Activated CD4-positive, alpha-beta T cell treated with anti-CD3 and anti-CD28 coated beads, Interleukin-2, Interleukin-6, amounts not matched to agents 100 ng/mL and 50 ng/mL, durations not matched to agents 16 hours and 8 hours (primary cell): ENCODE data around the gene FOS.

Source experiments
- DNase-seq: peaks from one replicate; pipeline ENCODE4 v3.0.0-alpha.2; 2020

The FOS gene

DNA sequence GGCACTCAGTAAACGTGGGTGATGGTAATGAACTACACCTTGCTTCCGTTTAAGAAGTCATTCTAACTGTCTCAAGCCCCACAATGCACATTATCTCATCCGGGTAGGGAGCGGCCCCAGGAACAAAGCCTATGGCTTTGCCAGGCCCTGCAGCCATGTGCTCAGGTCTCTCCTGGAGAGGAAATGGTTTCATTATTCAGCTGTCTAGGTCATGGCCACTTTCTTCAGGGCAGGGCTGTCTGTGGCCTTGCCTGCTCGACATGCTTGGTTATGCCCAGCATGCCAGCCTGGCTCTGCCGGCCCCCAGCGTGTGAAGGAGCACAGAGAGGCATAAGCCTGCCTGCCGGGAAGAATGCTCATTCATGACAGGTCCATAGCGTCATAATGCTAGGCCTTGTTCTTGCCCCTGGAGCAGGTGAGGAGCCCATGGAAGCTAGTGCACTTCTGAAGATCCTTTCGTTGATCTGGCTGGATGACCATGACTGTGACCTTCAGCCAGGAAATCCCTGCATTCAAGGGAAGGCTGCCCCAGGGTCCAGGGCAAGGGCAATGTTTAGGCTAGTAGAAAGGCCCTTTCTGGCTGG lies 26.3 kb upstream of the FOS start:
- DNase-seq = no peak

- DNase-seq = no peak
These were observed 24.2 kb upstream of the FOS start for GRCh38 chr14:75254381-75254822.

- DNase-seq = no peak
These were observed 23.6 kb upstream of the FOS start for GRCh38 chr14:75254901-75255584.

DNA sequence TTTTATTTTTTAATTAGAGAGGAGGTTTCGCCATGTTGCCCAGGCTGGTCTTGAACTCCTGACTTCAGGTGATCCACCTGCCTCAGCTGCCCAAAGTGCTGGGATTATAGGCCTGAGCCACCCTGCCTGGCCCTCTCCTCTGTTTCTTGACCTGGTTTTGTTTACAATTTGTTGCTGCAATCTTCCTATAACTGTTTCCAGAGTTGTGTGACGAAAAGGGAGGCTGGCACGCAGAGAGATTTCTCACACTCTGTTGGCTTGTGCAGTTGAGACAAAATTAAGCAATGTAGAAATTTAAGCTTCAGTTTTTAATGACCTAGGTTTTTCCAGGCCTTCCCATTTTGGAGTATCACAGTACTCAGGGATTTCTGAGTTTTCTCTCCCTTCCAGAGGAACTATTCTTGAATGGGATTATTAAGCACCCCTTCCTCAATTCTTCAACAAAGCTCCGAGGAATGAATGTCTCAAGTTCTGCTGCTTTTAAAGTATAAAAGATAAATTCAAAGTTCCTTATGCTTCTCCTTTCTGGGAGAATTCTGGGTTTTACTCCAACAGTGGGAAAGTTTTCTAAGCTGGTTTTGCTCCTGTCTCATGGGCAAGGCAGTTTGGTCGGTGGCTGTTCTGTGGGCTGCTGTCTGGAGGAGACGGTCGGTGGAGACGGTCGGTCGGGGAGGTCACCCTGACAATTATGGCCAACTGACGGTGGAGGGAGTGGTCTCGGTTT lies 20.4 kb upstream of the FOS start:
- no peak for DNase-seq

GRCh38 chr14:75258803-75259509 lies 19.7 kb upstream of the FOS start:
- peak; percentile 98 for DNase-seq

DNA sequence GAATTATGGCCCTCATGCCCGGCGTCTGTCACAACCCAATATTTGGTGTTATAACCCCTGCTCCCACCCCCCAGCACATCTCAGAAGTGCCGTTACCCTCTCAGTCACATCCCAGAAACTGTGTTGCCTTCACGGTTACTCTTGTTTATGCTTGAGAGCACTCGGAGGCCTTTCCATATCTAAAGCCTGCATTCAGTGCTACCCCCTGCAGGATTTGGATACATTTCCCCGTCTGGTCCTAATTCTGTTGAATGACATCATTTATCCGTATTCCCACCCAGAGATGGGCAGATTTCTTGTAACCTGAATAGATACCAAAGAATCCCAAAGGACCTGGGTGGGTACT lies 19.1 kb upstream of the FOS start:
- no peak for DNase-seq

DNA sequence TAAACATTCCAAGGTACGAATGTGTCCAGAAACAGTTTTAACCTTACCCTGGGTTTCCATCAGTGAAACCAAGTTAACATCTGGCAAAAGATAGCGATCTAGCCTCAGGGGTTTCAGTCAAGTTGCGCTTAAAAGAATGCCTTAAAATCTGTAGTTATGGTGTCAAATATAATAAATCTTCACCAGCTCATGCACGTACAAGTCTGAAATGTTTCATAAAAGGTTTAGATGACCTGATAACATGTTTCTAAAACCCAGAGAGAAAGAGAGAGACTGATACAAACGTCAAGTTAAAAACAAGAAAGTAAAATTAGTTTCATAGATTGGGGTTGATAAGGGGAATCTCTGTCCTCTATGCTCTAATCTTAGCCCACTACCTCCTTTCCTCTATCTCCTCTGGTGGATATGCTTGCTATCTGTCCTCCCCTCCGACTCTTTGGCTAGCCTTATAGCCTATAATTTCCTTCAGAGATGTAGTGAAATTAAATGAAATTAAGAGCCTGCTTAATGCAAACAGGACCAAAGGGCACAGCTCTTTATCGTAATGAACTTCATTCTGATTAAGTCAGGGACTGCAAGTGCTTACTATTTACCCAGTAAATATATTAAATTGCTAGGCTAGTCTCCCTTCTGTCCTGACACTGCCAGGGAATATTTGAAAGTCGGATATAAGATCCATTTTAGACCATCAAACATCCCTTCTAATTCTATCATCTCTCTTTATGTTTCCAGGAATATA lies 18.4 kb upstream of the FOS start:
- no peak for DNase-seq

DNA sequence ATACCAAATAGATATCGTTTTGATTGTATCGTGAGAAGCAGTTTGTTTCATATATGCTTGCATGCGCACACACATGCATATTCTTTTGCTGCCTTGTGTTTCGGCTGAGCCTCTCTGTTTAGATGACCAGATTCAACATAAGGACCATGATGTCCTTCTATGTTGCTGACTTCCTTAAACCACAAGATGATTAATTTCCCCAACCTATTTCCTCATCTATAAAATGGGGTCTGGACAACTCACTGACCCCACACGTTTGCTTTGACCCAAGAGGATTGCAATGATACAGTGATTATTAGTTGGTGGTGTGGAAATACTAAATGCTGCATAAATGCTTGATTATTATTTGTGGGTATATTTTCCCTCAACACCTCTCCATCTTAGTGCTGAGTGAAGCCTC lies 16.8 kb upstream of the FOS start:
- no peak for DNase-seq

DNA sequence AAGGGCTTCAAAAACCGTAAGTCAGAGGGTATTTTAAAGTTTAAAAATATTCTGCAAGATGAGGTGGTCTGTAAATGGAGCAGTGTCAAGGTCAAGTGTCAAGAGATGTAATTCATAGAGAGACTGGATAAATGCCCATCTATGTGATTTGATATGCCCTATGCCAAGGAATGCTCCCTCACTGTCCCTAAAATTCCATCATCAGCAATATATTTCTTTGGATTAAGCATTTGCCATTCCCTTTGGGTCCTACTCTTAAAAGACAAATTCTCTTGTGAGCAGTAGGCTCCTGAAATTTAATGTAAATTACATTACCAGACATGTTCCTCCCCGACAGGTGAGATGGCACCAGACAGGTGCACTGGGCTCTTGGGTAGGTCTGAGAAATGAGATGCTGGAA lies 16.0 kb upstream of the FOS start:
- no peak for DNase-seq

GRCh38 chr14:75264036-75264435 lies 14.6 kb upstream of the FOS start:
- DNase-seq = no peak

- DNase-seq = no peak
These were observed 11.4 kb upstream of the FOS start for GRCh38 chr14:75267141-75267721.

- no peak for DNase-seq
These were observed 9.7 kb upstream of the FOS start for GRCh38 chr14:75268633-75269550.

- no peak for DNase-seq
These were observed 7.1 kb upstream of the FOS start for GRCh38 chr14:75271514-75271913.

- no peak for DNase-seq
These were observed 5.2 kb upstream of the FOS start for GRCh38 chr14:75273272-75274049.

GRCh38 chr14:75274050-75274898 lies 4.4 kb upstream of the FOS start:
- no peak for DNase-seq

DNA sequence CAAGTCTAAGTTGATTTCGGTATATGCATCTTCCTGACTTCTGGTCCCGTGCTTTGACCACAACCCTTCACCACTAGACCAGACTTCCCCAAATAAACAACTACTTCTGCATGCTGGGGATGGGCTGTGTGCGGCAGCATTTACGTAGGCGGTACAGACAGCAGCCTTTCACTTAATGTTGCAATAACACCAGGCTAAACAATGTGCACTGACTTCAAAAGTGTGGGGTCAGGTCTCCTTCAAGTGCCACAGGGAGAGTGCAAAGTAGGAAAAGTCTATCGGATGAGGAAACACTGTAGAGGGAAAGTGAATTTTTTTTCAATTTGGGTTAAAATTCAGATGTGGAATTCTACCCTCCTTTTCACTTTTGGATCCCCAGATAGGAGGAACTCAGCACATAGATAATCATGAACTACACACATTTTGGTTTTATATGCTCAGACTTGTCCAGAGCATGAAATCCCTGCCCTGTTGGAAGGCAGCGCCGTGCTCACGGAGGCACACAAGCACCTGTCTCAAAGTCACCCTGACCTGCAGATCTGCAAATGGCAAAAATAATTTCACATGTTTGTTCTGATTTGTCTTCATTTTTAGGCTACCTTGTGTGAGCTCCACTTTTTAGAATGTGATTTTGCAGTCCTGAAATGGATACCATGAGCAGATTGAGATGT lies 3.6 kb upstream of the FOS start:
- peak; percentile 27 for DNase-seq

DNA sequence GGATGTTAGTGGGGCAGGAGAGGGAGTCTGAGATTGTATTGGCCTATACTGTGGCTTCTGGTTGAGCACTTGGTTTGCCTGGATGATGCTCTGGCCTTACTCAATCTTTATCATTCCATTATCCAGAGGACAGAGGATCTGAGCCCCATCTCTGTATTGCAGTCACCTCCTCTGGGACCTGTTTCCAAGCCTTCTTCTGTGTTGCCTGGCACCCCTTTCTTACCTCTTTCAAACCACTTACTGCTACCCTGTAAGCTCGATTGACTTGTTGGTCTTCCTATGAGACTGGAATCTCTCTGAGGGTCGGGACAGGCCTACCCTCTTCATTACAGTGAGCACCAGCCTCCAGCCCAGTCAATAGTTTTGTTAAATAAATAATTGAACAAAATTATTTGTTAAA lies 3.0 kb upstream of the FOS start:
- DNase-seq = no peak

DNA sequence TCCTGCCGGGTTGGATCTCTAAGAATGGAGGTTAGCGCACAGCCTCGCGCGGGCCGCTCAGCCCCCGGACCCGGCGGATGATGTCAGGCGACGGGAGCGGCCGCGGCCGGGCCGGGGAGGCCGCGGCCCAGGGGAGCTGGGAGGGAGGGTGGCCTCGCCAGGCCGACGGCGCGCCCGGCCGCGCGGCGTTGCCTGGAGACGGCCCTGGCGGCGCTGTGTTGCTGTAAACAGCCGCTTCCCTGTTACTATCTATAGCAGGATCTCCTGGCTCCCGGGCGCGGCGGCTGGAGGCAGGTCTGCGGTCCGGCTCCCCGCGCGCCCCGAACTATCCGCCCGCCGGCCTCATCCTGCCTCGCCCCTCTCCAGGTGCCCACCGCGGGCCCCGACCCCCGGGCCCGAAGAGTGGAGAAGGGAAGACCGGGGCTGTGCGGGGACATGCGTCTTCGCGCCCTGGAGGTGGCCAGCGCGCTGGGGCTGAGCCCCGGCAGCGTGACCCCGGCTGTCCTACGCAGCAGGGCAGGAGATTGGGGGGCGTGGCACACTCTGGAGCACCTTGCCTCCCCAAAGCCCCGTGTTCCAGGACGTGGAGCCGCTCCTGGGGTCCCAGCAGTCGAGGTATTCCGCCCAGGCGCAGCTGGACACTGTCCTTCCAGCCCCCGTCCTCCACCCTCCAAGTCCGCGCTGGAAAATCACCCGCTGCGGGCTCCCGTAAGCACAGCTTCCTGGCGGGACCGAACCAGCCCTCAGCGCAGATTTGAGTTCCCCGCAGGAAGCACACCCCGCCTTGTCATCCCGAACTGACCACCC lies 1.4 kb upstream of the FOS start:
- peak; percentile 61 for DNase-seq
